Activated naive CD4-positive, alpha-beta T cell treated with Interleukin-2 at 50 U/mL for 16 hours (primary cell): ENCODE measurements around the gene IRF2BP2.
"Not testable (repeated sequence)": the region's sequence is repeated elsewhere in the genome, so short reads cannot be mapped to it uniquely, and the experiment has no call there.

ENCODE experiments used
- DNase-seq: peaks from one replicate; pipeline ENCODE4 v3.0.0-alpha.2; 2020

IRF2BP2 gene

GRCh38 chr1:234610061-234610665 lies at the start of gene IRF2BP2:
TSS of gene IRF2BP2 (minus strand) at chr1:234610178. CDS start at chr1:234609494, 684 bp downstream.
- peak; percentile 78 for DNase-seq

GRCh38 chr1:234659538-234659937 lies 49.6 kb upstream of the IRF2BP2 start:
- DNase-seq: no peak

GRCh38 chr1:234658138-234658537 lies 48.2 kb upstream of the IRF2BP2 start:
- no peak for DNase-seq

- no peak for DNase-seq
These were observed 47.1 kb upstream of the IRF2BP2 start for GRCh38 chr1:234656944-234657654.

DNA sequence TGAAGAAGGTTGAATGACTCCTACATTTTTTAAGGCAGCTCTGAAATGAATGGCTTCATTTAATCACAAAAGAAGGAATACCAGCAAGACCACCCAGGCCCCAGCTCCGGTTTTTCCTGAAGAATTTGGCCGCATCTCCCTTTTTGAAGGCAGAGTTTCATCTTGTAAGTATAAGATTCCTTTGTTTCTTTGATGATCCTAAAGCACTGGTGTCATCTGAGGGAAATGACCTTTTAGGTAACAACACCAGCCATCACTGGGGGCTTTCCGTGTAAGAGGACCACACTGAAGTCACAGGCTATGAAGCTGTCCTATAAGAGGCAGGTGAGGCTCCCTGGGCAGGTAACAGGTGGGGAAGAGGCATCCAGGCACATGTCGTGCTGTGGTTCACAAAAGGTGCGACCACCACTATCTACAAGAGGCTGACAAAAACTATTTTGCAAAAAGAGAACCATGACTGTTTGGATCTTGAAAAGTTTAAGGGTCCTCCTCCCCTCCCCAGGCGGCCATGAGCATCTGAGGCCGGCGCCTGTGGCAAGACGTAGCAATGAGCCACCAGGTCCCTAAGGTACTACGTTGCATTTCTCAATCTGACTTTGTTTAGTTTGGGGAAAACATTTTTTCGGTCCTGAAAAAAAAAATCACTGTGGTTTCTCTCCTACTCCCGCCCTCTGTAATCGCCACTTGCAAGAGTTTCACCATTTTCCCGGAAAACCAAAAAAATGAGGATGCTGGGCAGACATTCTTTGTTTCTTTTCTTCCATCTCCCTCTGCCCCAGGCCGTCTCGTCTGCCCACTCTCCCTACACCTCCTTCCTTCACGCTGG lies 46.3 kb upstream of the IRF2BP2 start:
- no peak for DNase-seq

DNA sequence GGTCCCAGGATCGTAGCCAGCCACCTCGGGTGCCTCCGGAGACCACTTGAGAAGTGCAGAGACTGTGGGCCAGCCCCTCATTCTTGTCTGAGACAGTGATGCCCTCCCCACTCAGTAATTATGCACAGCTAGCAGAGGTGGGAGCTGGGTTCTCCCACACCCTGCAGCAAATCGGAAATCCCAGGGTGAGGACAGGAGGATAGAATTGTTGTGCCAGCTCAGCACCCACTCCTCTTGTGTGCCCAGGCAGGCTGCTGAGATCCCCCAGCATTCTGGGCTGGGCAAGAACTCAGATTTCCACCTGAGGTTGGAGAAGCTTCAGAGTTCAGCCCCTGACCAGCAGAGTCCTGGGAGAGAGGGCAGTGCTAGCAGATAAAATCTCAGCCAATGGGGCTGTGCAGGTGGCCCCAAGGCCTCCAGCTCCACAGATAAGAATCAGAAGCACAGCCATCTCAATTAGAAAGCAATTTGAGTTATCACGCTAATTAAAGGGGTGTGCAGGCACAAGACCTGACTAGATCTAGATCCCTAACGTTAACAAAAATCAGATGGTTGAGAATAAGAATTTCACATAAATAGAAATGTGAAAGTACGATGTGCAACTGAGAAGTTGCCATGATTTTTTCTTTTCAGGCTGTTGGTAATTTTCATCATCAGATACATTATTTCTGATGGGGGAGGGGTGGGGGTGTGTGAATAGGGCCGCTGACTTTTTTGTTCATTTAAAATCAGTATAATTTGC lies 45.5 kb upstream of the IRF2BP2 start:
- DNase-seq: no peak

GRCh38 chr1:234654002-234654733 lies 44.2 kb upstream of the IRF2BP2 start:
- DNase-seq: no peak

DNA sequence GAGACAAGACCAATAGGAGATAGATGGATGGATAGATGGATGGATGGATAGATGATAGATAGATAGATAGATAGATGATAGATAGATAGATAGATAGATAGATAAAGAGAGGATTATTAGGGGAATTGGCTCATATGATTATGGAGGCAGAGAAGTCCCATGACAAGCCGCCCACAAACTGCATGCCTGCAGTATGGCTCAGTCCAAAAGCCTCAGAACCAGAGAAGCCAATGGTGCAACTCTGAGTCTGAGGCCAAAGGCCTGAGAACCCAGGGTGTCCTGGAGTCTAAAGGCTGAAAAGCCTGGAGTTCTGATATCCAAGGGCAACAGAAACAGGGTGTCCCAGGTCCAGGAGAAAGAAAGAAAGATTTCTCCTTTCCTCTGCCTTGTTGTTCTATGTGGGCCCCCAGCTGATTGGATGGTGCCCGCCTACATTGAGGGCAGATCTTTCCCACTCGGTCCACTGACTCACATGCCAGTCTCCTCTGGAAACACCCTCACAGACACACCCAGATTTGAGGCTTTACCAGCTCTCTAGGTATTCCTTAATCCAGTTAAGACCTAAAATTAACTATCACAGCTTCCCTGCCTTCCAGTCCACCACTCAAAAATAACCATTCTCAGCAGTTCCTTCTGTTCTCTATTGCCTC lies 39.6 kb upstream of the IRF2BP2 start:
- DNase-seq: no peak

- no peak for DNase-seq
These were observed 37.8 kb upstream of the IRF2BP2 start for GRCh38 chr1:234647758-234648157.

DNA sequence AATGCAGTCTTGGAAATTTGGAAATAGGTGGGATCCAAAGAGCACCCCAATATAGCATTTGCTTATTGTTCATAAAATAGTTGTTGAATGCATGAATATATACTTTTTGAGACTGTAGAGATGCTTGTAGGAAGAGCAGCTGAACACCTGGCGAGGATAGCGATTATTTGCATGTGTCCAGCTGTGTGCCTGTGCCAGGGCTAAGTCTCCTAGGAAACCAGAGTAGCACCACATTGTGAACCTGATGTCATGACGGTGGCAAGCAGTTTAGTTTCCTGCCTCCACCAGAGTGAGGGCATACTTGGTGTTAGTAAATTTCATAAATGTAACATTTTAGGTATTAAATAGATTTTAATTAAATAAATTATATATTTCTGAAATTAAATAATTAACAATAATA lies 37.3 kb upstream of the IRF2BP2 start:
- no peak for DNase-seq

DNA sequence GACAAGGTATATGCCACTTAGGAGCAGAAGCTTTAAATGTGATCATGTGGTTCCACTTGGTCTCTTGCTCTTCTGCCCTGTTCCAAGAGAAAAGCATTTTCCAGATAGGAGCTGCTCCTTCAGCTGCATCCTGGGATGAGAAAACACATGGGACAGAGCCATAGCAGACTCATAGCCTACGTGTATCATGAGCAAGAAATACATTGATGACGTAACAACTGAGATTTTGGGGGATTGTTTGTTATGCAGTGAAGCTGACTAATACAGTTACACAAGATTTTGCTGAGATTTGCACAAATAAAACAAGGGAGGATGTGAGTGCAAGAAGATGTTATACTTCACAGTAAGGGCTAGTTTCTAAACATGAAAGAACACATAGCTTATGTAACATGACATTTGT lies 36.0 kb upstream of the IRF2BP2 start:
- no peak for DNase-seq

- DNase-seq: no peak
These were observed 35.5 kb upstream of the IRF2BP2 start for GRCh38 chr1:234645474-234645953.

GRCh38 chr1:234644928-234645327 lies 35.0 kb upstream of the IRF2BP2 start:
- no peak for DNase-seq

DNA sequence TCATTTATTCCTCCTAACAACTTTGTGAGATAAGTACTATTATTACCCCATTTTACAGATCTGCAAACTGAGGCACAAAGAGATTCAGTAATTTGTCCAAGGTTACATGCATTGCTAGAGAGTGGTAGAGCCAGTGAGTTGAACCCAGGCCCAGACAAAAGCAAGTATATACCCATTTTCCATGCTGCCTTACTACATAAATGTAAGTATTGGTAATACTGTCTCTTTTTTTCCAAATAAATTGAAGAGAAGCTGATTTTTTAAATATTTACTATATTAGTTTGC lies 33.8 kb upstream of the IRF2BP2 start:
- no peak for DNase-seq

GRCh38 chr1:234643111-234643849 lies 33.3 kb upstream of the IRF2BP2 start:
- DNase-seq: no peak

GRCh38 chr1:234642428-234642827 lies 32.5 kb upstream of the IRF2BP2 start:
- DNase-seq: no peak

DNA sequence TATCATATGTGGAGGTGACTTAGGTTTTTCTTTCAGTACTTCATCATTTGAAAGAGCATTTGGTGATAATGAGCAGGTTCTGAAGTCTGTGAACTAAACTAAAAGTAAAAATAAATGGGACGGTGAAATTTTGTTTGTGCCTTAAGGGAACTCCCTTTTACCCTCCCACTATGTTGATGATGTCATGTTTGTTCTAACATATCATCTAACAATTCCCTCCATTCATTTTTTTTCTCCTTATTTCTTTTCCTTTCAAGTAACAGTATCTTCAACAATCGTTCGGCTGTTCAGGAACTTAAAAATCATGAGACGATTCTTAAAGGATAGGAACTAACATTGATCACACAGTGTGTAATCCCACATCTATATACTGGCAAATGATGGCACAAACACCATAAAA lies 30.0 kb upstream of the IRF2BP2 start:
- DNase-seq: no peak

GRCh38 chr1:234638832-234639799 lies 29.1 kb upstream of the IRF2BP2 start:
- DNase-seq: no peak

DNA sequence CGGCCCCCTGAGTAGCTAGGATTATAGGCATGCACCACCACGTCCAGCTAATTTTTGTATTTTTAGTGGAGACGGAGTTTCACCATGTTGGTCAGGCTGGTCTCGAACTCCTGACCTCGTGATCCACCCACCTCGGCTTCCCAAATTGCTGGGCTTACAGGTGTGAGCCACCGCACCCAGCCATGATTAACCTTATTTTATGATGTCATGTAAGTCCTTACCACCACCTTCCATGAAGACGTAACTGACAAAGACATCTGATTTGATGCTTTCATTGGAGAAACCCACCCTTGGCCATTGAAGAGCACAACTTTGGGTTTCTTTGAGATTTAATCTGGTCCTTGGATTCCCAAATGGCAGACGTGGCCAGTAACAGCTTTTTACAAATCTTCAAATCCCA lies 24.9 kb upstream of the IRF2BP2 start:
- not testable (repeated sequence) for DNase-seq

DNA sequence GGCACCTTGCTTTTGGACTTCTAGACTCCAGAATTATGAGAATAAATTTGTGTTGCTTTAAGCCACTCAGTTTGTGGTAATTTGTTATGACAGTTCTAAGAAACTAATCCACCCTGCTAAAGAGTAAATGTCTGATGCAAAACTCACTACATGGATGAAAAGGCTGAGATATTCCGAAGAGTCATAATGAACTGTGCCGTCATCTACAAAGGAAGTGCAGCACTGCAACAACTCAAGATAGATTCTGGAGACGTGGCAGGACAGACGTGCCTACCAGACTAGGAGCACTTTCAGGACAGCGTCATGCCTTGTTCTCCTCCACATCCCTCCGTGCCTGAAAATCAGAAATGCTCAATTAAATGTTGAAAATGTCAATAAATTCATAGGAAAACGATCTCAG lies 24.4 kb upstream of the IRF2BP2 start:
- no peak for DNase-seq
